HG03095 (cell line): ENCODE data around the gene STXBP4.

Experiments
- ATAC-seq: cut with Tn5 transposase; IDR thresholded peaks from one replicate; pipeline ENCODE4 v1.9.1; 2021; ENCODE audit warnings: moderate library complexity; ENCODE audit not compliant: unreplicated experiment

Gene STXBP4

GRCh38 chr17:55215711-55216110 lies 247.1 kb downstream of the STXBP4 start:
- ATAC-seq, result no peak

- no peak for ATAC-seq
Measured at GRCh38 chr17:55216888-55217287, 248.3 kb downstream of the STXBP4 start.

- ATAC-seq, result no peak
Measured at GRCh38 chr17:55219459-55219858, 250.9 kb downstream of the STXBP4 start.

- no peak for ATAC-seq
Measured at GRCh38 chr17:55219934-55220333, 251.4 kb downstream of the STXBP4 start.
